SK-N-SH (cell line): Measurements from ENCODE around the gene KLHL25.

Source experiments
- FOSL2 ChIP-seq: IDR thresholded peaks from 2 replicates; pipeline ENCODE4 v1.4.0; 2012; ENCODE audit warnings: low read depth, mild to moderate bottlenecking, moderate library complexity, borderline replicate concordance
- GATA2 ChIP-seq: sonication (generic); formaldehyde crosslinking; IDR thresholded peaks from 2 replicates; pipeline ENCODE4 v1.5.0; 2020; ENCODE audit warnings: mild to moderate bottlenecking, missing genetic modification reagents
- SIN3A ChIP-seq: IDR thresholded peaks from 2 replicates; pipeline ENCODE4 v1.6.1; 2012; ENCODE audit warnings: low read depth, mild to moderate bottlenecking, low read length, moderate library complexity, borderline replicate concordance
- YY1 ChIP-seq: IDR thresholded peaks from 2 replicates; pipeline ENCODE4 v1.4.0; 2012; ENCODE audit warnings: low read depth, mild to moderate bottlenecking

GRCh38 chr15:85837011-85837433 lies 42.3 kb upstream of the KLHL25 start:
- TF ChIP-seq GATA2 (no peak), SIN3A (no peak), FOSL2 (no peak), YY1 (no peak)
